Activated CD4-positive, alpha-beta memory T cell treated with anti-CD3 and anti-CD28 coated beads, Interleukin-2, amount 10 ng/mL, durations not matched to agents 7 days and 5 days (primary cell): ENCODE results near the gene ELL. TPM values are rescaled to one million over a fixed set of nuclear protein-coding genes. Genes with fewer than 3 reads are reported as not detected.

Experiments
- CTCF ChIA-PET: fragments of 350-600 bp; sonication (Branson Sonifier 250); formaldehyde crosslinking; loops from one replicate; lab custom pipeline; 2021; ENCODE audit warnings: antibody characterized with exemption, inconsistent platforms; lab: Charles Lee
- POLR2A ChIA-PET: fragments of 350-600 bp; sonication (Branson Sonifier 250); formaldehyde crosslinking; loops from one replicate; lab custom pipeline; 2021; ENCODE audit warnings: antibody characterized with exemption; lab: Charles Lee
- DNase-seq: peaks from one replicate; pipeline ENCODE4 v3.0.0-alpha.2; 2020
- H3K27ac Mint-ChIP-seq: one replicate; pipeline ENCODE4 v1.8.0; 2021; ENCODE audit warnings: mild to moderate bottlenecking, mixed read lengths
- H3K27me3 Mint-ChIP-seq: one replicate; pipeline ENCODE4 v1.8.0; 2021; ENCODE audit warnings: mixed read lengths
- H3K36me3 Mint-ChIP-seq: one replicate; pipeline ENCODE4 v1.8.0; 2021; ENCODE audit warnings: low read depth, mixed read lengths
- H3K4me1 Mint-ChIP-seq: one replicate; pipeline ENCODE4 v1.8.0; 2021; ENCODE audit warnings: mixed read lengths
- H3K4me3 Mint-ChIP-seq: one replicate; pipeline ENCODE4 v1.8.0; 2021; ENCODE audit warnings: mild to moderate bottlenecking, mixed read lengths
- H3K9me3 Mint-ChIP-seq: one replicate; pipeline ENCODE4 v1.8.0; 2021; ENCODE audit warnings: mixed read lengths
- total RNA-seq, 2 experiments: library from RNA; stranded (reverse); gene quantifications; one replicate each; pipeline ENCODE4 v1.2.3, GENCODE V29; 2021

The ELL gene
- total RNA-seq, 2 experiments from 2014 or later: 26.2 to 26.3 TPM

- CTCF ChIA-PET: interaction anchor here (1.1 to 1.6 kb wide), 3 partner anchors 22 to 97 kb away, joined by 3 to 4 read pairs (median 3); no protein-coding TSS in a partner anchor
- H3K36me3 Mint-ChIP-seq: no peaks in the 10 kb centered on the region
- H3K27ac Mint-ChIP-seq: no peak overlapping the region
- no peaks in the 10 kb centered on the region for H3K9me3 Mint-ChIP-seq
- peaks cover 67% of the 10 kb centered on the region for H3K4me1 Mint-ChIP-seq
- H3K27me3 Mint-ChIP-seq: no peaks in the 10 kb centered on the region
- POLR2A ChIA-PET: interaction anchor here (0.6 to 2.7 kb wide), 3 partner anchors 14 to 211 kb away, joined by 3 to 12 read pairs (median 12); partner anchors contain the start of genes ELL and JUND
- DNase-seq: no peak
- no peak overlapping the region for H3K4me3 Mint-ChIP-seq
These were observed 29.6 kb downstream of the ELL start for GRCh38 chr19:18491995-18492953.

- H3K36me3 Mint-ChIP-seq: no peaks in the 10 kb centered on the region
- peaks cover 67% of the 10 kb centered on the region for H3K4me1 Mint-ChIP-seq
- no peak overlapping the region for H3K4me3 Mint-ChIP-seq
- no peak overlapping the region for H3K27ac Mint-ChIP-seq
- ChIA-PET POLR2A (interaction anchor here (1.1 kb wide), 1 partner anchor 16 kb away, joined by 3 read pairs; no protein-coding TSS in a partner anchor), CTCF (interaction anchor here (0.6 kb wide), 1 partner anchor 154 kb away, joined by 3 read pairs; no protein-coding TSS in a partner anchor)
- H3K27me3 Mint-ChIP-seq: no peaks in the 10 kb centered on the region
- no peak for DNase-seq
- H3K9me3 Mint-ChIP-seq: no peaks in the 10 kb centered on the region
These were observed 31.1 kb downstream of the ELL start for GRCh38 chr19:18490728-18491127.

GRCh38 chr19:18489627-18490184 is 32.2 kb downstream of the ELL start:
- H3K27ac Mint-ChIP-seq: no peak overlapping the region
- no peak for DNase-seq
- ChIA-PET CTCF (interaction anchor here (0.6 to 1.1 kb wide), 2 partner anchors 27 to 33 kb away, joined by 3 to 5 read pairs; no protein-coding TSS in a partner anchor), POLR2A (interaction anchor here (1.1 to 1.4 kb wide), 2 partner anchors 9 to 17 kb away, joined by 3 read pairs; no protein-coding TSS in a partner anchor)
- no peak overlapping the region for H3K4me3 Mint-ChIP-seq
- no peaks in the 10 kb centered on the region for H3K9me3 Mint-ChIP-seq
- H3K27me3 Mint-ChIP-seq: no peaks in the 10 kb centered on the region
- H3K4me1 Mint-ChIP-seq: peaks cover 65% of the 10 kb centered on the region
- no peaks in the 10 kb centered on the region for H3K36me3 Mint-ChIP-seq

GRCh38 chr19:18488838-18489626 is 32.8 kb downstream of the ELL start:
- no peak overlapping the region for H3K4me3 Mint-ChIP-seq
- peaks cover 62% of the 10 kb centered on the region for H3K4me1 Mint-ChIP-seq
- H3K36me3 Mint-ChIP-seq: no peaks in the 10 kb centered on the region
- DNase-seq: no peak
- POLR2A ChIA-PET: interaction anchor here (1.3 to 1.4 kb wide), 2 partner anchors 8 to 19 kb away, joined by 3 read pairs; no protein-coding TSS in a partner anchor
- no peaks in the 10 kb centered on the region for H3K9me3 Mint-ChIP-seq
- no peak overlapping the region for H3K27ac Mint-ChIP-seq
- no peaks in the 10 kb centered on the region for H3K27me3 Mint-ChIP-seq
- CTCF ChIA-PET: interaction anchor here (1.1 to 1.2 kb wide), 2 partner anchors 27 to 32 kb away, joined by 4 to 5 read pairs; partner anchors contain the start of gene ELL

- Mint-ChIP-seq H3K27me3 (no peaks in the 10 kb centered on the region), H3K9me3 (no peaks in the 10 kb centered on the region), H3K4me3 (no peak overlapping the region), H3K27ac (no peak overlapping the region), H3K36me3 (no peaks in the 10 kb centered on the region), H3K4me1 (peaks cover 62% of the 10 kb centered on the region)
- CTCF ChIA-PET: interaction anchor here (1.2 kb wide), 1 partner anchor 33 kb away, joined by 4 read pairs; the partner anchor contains the start of gene ELL
- POLR2A ChIA-PET: interaction anchor here (1.3 to 1.4 kb wide), 2 partner anchors 8 to 20 kb away, joined by 3 read pairs; no protein-coding TSS in a partner anchor
- DNase-seq: no peak
These were observed 33.5 kb downstream of the ELL start for GRCh38 chr19:18488403-18488723.

GRCh38 chr19:18487576-18488402 is 34.1 kb downstream of the ELL start:
- H3K4me1 Mint-ChIP-seq: peaks cover 66% of the 10 kb centered on the region
- no peak for DNase-seq
- no peaks in the 10 kb centered on the region for H3K9me3 Mint-ChIP-seq
- no peak overlapping the region for H3K4me3 Mint-ChIP-seq
- no peaks in the 10 kb centered on the region for H3K27me3 Mint-ChIP-seq
- POLR2A ChIA-PET: interaction anchor here (1.2 to 1.9 kb wide), 5 partner anchors 20 to 100 kb away, joined by 3 to 5 read pairs (median 3); partner anchors contain the start of genes ELL, REX1BD and UBA52
- H3K27ac Mint-ChIP-seq: no peak overlapping the region
- H3K36me3 Mint-ChIP-seq: peaks cover 2% of the 10 kb centered on the region
- CTCF ChIA-PET: interaction anchor here (0.7 to 1.2 kb wide), 2 partner anchors 26 to 34 kb away, joined by 3 to 4 read pairs; partner anchors contain the start of gene ELL

- Mint-ChIP-seq H3K4me1 (peaks cover 70% of the 10 kb centered on the region), H3K4me3 (no peak overlapping the region), H3K27ac (peak overlapping the region; percentile 61), H3K27me3 (no peaks in the 10 kb centered on the region), H3K36me3 (peaks cover 9% of the 10 kb centered on the region), H3K9me3 (no peaks in the 10 kb centered on the region)
- CTCF ChIA-PET: interaction anchor here (0.9 to 3.0 kb wide), 3 partner anchors 10 to 102 kb away, joined by 4 to 15 read pairs (median 6); partner anchors contain the start of genes ELL and REX1BD
- POLR2A ChIA-PET: interaction anchor here (1.0 to 1.9 kb wide), 6 partner anchors 9 to 101 kb away, joined by 3 to 5 read pairs (median 3); partner anchors contain the start of genes ELL, REX1BD and UBA52
- no peak for DNase-seq
These were observed 35.1 kb downstream of the ELL start for GRCh38 chr19:18486746-18487145.

GRCh38 chr19:18484992-18485391 is 36.9 kb downstream of the ELL start:
- Mint-ChIP-seq H3K4me3 (no peak overlapping the region), H3K27me3 (no peaks in the 10 kb centered on the region), H3K36me3 (peaks cover 19% of the 10 kb centered on the region), H3K4me1 (peaks cover 84% of the 10 kb centered on the region), H3K27ac (peak overlapping the region; percentile 49), H3K9me3 (no peaks in the 10 kb centered on the region)
- CTCF ChIA-PET: interaction anchor here (0.8 to 3.0 kb wide), 4 partner anchors 10 to 36 kb away, joined by 3 to 15 read pairs (median 3); partner anchors contain the start of gene ELL
- POLR2A ChIA-PET: interaction anchor here (1.0 to 1.2 kb wide), 2 partner anchors 12 to 73 kb away, joined by 3 read pairs; no protein-coding TSS in a partner anchor
- no peak for DNase-seq

- ChIA-PET POLR2A (interaction anchor here (0.6 to 0.7 kb wide), 2 partner anchors 11 to 13 kb away, joined by 3 read pairs; no protein-coding TSS in a partner anchor), CTCF (interaction anchor here (0.9 to 2.1 kb wide), 4 partner anchors 12 to 106 kb away, joined by 3 to 7 read pairs (median 5); no protein-coding TSS in a partner anchor)
- H3K27ac Mint-ChIP-seq: peak overlapping the region; percentile 49
- no peaks in the 10 kb centered on the region for H3K9me3 Mint-ChIP-seq
- peaks cover 19% of the 10 kb centered on the region for H3K36me3 Mint-ChIP-seq
- no peak overlapping the region for H3K4me3 Mint-ChIP-seq
- DNase-seq: no peak
- peaks cover 92% of the 10 kb centered on the region for H3K4me1 Mint-ChIP-seq
- H3K27me3 Mint-ChIP-seq: no peaks in the 10 kb centered on the region
These were observed 38.6 kb downstream of the ELL start for GRCh38 chr19:18483119-18483890.

GRCh38 chr19:18481505-18482222 is 40.2 kb downstream of the ELL start:
- Mint-ChIP-seq H3K27me3 (no peaks in the 10 kb centered on the region), H3K36me3 (peaks cover 19% of the 10 kb centered on the region), H3K27ac (peak overlapping the region; percentile 44), H3K4me1 (peaks cover 92% of the 10 kb centered on the region), H3K4me3 (no peak overlapping the region), H3K9me3 (no peaks in the 10 kb centered on the region)
- ChIA-PET CTCF (interaction anchor here (0.6 to 2.1 kb wide), 11 partner anchors 11 to 989 kb away, joined by 3 to 7 read pairs (median 5); no protein-coding TSS in a partner anchor), POLR2A (interaction anchor here (0.9 to 1.4 kb wide), 4 partner anchors 20 to 76 kb away, joined by 3 read pairs; partner anchors contain the start of gene KXD1)
- no peak for DNase-seq
